NCI-H128 (cell line): ENCODE results near the gene TAF11L14.
"Not testable (repeated sequence)": the region's sequence is repeated elsewhere in the genome, so short reads cannot be mapped to it uniquely, and the experiment has no call there.

Source experiments
- DNase-seq: peaks from one replicate; lab custom pipeline; 2025; ENCODE audit not compliant: unreplicated experiment; lab: John Stamatoyannopoulos, UW

Gene TAF11L14

DNA sequence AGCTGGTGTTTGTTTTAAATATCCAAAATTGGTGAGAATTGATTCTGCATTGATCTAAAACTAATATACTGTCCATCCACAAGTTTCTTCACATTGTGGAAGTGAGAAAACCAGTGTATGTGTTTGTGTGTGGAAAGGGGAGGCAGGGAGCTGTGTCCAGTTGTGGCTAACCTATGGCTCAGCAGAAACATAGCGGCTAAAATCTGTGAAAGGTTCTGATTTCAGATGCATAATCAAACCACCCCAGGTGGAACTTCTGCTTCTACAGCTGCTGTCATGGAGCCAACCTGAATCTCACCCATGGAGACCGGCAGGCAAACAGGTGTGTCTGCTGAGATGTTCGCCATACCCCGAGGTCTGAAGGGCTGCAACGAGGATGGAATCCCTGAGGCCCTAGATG is at the start of gene TAF11L14:
TSS of gene TAF11L14 (plus strand) at position 301 of the 400 bp plus-strand sequence.
- DNase-seq = no peak

DNA sequence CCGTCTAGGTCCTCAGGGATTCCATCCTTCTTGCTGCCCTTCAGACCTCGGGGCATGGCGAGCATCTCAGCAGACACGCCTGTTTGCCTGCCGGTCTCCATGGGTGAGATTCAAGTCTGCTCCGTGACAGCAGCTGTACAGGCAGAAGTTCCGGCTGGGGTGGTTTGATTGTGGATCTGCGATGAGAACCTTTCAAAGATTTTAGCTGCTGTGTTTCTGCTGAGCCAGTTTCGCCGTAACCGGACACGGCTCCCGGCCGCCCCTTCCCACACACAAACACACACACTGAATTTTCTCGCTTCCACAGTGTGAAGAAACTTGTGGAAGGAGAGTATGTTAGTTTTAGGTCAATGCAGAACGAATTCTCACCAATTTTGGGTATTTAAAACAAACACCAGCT is 48.6 kb upstream of the TAF11L14 start, which contains the start of gene TAF11L7:
TSS of gene TAF11L7 (minus strand) at position 101 of the 400 bp plus-strand sequence.
- not testable (repeated sequence) for DNase-seq

DNA sequence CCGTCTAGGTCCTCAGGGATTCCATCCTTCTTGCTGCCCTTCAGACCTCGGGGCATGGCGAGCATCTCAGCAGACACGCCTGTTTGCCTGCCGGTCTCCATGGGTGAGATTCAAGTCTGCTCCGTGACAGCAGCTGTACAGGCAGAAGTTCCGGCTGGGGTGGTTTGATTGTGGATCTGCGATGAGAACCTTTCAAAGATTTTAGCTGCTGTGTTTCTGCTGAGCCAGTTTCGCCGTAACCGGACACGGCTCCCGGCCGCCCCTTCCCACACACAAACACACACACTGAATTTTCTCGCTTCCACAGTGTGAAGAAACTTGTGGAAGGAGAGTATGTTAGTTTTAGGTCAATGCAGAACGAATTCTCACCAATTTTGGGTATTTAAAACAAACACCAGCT is 43.4 kb upstream of the TAF11L14 start, which contains the start of gene TAF11L8:
TSS of gene TAF11L8 (minus strand) at position 101 of the 400 bp plus-strand sequence.
- DNase-seq = not testable (repeated sequence)

DNA sequence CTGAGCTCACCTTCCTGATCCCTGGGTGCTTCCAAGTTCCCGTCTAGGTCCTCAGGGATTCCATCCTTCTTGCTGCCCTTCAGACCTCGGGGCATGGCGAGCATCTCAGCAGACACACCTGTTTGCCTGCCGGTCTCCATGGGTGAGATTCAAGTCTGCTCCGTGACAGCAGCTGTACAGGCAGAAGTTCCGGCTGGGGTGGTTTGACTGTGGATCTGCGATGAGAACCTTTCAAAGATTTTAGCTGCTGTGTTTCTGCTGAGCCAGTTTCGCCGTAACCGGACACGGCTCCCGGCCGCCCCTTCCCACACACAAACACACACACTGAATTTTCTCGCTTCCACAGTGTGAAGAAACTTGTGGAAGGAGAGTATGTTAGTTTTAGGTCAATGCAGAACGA is 40.0 kb upstream of the TAF11L14 start, which contains the start of gene TAF11L9:
TSS of gene TAF11L9 (minus strand) at position 140 of the 400 bp plus-strand sequence.
- DNase-seq = not testable (repeated sequence)

DNA sequence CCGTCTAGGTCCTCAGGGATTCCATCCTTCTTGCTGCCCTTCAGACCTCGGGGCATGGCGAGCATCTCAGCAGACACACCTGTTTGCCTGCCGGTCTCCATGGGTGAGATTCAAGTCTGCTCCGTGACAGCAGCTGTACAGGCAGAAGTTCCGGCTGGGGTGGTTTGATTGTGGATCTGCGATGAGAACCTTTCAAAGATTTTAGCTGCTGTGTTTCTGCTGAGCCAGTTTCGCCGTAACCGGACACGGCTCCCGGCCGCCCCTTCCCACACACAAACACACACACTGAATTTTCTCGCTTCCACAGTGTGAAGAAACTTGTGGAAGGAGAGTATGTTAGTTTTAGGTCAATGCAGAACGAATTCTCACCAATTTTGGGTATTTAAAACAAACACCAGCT is 36.5 kb upstream of the TAF11L14 start, which contains the start of gene TAF11L10:
TSS of gene TAF11L10 (minus strand) at position 101 of the 400 bp plus-strand sequence.
- DNase-seq = not testable (repeated sequence)

DNA sequence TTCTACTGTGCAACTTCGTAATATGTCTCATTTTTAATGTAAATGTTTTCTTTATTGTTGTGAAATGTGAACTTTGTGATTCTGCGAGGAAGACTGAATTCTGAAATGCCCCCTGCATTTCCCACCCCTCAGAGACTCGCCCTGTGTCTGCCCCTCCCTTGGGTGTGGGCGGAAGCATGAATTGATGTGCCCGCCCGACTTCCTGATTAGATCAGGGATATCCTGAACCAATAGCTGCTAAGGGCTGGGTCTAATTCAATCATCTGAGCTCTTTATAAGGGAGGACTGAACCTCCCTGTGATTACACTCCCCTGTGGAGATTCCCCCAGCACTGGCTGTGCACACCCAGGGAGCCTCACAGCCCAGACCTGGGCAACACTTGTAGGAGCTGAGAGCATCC is 30.4 kb upstream of the TAF11L14 start, which contains the start of gene TAF11L11:
TSS of gene TAF11L11 (plus strand) at position 304 of the 400 bp plus-strand sequence.
- DNase-seq = not testable (repeated sequence)

DNA sequence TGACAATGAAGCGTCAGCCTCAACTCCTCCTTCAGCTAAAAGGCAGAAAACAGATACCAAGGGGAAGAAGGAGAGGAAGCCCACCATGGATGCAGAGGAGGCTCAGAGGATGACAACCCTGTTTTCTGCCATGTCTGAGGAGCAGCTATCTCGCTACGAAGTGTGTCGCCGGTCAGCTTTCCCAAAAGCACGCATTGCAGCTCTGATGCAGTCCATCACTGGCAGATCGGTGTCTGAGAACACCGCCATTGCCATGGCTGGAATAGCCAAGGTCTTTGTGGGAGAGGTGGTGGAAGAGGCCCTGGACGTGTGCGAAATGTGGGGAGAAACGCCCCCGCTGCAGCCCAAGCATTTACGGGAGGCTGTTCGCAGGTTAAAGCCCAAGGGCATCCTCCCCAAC is 29.3 kb upstream of the TAF11L14 start:
- no peak for DNase-seq

DNA sequence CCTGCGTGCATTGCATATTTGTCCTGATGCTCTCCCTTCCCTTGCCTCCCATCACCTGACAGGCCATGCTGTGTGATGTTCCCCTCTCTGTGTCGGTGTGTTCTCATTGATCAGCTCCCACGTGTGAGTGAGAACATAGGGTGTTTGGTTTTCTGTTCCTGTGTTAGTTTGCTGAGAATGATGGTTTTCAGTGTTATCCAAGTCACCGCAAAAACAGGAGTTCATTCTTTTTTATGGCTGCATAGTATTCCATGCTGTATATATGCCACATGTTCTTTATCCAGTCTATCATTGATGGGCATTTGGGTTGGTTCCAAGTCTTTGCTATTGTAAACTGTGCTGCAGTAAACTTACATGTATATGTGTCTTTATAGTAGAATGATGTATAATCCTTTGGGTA is 26.8 kb upstream of the TAF11L14 start:
- not testable (repeated sequence) for DNase-seq

DNA sequence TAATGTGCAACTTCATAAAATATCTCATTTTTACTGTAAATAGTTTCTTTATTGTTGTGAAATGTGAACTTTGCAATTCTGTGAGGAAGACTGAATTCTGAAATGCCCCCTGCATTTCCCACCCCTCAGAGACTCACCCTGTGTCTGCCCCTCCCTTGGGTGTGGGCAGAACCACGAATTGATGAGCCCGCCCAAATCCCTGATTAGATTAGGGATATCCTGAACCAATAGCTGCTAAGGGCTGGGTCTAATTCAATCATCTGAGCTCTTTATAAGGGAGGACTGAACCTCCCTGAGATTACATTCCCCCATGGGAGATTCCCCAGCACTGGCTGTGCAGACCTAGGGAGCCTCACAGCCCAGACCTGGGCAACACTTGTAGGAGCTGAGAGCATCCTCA is 24.2 kb upstream of the TAF11L14 start, which contains the start of gene TAF11L12:
TSS of gene TAF11L12 (plus strand) at position 301 of the 400 bp plus-strand sequence.
- not testable (repeated sequence) for DNase-seq

DNA sequence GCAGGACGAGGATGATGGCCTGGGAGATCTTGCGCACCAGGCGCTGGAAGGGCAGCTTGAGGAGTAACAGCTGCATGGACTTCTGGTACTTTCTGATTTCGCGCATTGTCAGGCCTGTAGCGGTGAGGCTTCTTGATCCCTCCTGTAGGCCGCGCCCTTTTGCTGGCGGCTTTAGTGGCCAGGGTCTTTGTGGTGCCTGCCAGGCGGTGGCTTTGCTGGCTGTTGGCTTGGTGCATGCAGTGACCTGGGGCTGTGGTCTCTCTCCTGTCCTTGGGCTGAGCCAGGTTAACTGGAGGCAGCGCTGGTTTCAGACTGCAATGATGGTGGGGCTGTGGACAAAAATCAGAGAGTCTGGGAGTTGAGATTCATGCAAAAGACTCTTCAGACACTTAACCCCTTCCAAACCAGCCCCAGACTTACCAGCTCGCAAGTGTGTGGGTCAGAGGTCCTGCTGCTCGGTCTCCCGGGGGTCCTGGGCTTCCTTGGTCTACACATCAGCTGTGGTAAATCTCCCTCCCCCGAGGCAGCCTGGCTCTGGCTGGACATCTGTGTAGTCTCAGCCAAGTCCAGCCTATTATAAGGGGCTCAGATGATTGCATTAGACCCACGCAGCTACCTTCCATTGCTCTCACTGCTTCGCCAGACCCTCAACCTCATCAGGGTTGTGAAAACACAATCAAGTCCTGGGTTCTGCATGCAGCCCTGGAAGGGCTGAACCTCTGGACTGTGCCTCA is 19.2 kb upstream of the TAF11L14 start:
- DNase-seq = no peak

DNA sequence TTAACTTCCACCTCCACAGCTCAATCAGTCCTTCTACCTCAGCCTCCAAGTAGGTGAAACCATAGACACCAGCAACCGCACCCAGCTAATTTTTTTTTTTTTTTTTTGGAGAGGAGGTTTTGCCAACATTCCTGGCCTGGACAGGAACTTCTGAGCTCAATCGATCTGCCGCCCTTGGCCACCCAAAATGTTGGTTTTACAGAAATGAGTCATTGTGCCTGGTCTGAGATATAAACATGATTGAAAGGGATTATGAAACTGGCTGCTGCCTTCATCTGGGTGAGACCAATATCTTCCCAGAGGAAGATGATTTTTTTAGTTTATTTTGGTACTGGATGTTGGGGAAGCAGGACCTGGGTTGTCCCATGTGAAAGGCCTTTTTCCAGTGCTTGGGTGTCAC is 14.9 kb upstream of the TAF11L14 start:
- no peak for DNase-seq

DNA sequence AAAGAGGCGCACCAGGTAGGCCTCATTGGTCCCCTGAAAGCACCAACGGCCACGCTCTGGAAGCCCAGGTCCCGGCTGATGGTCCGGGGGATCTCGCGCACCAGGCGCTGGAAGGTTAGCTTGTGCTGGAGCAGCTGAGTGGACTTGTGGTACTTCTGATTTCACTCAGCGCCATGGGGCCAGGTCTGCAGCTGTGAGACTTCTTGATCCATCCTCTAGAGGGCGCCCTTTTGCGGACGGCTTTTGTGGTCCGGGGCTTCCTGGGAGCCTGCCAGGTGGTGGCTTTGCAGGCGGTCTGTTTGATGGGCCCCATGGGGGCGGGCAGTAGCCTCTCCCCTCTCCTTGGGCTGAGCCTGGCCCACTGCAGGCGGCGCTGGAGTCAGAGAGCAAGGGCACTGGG is 13.6 kb upstream of the TAF11L14 start:
- no peak for DNase-seq

DNA sequence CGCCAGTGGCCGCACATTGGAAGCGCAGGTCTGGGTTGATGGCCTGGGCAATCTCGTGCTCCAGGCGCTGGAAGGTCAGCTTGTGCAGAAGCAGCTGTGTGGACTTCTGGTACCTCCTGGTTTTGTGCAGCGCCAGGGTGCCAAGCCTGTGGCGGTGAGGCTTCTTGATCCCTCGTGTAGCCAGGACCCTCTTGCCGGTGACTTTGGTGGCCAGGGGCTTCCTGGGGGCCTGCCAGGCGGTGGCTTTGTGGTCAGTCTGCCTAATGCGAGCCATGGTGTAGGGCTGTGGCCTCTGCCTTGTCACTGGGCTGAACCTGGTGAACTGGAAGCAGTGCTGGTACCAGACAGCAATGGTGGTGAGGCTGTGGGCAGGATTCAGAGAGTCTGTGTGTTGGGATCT is 8.6 kb upstream of the TAF11L14 start:
- no peak for DNase-seq

DNA sequence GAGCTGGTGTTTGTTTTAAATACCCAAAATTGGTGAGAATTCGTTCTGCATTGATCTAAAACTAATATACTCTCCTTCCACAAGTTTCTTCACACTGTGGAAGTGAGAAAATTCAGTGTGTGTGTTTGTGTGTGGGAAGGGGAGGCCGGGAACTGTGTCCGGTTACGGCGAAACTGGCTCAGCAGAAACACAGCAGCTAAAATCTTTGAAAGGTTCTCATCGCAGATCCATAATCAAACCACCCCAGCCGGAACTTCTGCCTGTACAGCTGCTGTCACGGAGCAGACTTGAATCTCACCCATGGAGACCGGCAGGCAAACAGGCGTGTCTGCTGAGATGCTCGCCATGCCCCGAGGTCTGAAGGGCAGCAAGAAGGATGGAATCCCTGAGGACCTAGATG is 2.5 kb upstream of the TAF11L14 start, which contains the start of gene TAF11L13:
TSS of gene TAF11L13 (plus strand) at position 301 of the 400 bp plus-strand sequence.
- not testable (repeated sequence) for DNase-seq

DNA sequence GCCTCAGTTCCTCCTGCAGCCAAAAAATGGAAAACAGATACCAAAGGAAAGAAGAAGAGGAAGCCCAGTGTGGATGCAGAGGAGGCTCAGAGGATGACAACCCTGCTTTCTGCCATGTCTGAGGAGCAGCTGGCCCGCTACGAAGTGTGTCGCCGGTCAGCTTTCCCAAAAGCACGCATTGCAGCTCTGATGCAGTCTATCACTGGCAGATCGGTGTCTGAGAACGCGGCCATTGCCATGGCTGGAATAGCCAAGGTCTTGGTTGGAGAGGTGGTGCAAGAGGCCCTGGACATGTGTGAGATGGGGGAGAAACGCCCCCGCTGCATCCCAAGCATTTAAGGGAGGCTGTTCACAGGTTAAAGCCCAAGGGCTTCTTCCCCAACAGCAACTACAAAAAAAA is 15.0 kb downstream of the TAF11L14 start:
- not testable (repeated sequence) for DNase-seq

DNA sequence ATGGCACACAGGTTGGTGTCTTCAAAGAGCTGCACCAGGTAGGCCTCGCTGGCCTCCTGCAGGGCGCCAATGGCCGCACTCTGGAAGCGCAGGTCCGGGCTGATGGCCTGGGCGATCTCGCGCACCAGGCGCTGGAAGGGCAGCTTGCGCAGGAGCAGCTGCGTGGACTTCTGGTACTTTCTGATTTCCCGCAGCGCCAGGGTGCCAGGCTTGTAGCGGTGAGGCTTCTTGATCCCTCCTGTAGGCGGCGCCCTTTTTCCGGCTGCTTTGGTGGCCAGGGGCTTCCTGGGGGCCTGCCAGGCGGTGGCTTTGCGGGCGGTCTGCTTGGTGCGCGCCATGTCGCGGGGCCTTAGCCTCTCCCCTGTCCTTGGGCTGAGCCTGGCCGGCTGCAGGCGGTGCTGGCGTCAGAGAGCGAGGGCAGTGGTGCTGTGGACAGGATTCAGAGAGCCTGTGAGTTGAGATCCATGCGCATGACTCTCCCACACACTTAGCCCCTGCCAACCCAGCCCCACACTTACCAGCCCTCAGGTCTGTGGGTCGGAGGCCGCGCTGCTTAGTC is 21.0 kb downstream of the TAF11L14 start:
- not testable (repeated sequence) for DNase-seq

DNA sequence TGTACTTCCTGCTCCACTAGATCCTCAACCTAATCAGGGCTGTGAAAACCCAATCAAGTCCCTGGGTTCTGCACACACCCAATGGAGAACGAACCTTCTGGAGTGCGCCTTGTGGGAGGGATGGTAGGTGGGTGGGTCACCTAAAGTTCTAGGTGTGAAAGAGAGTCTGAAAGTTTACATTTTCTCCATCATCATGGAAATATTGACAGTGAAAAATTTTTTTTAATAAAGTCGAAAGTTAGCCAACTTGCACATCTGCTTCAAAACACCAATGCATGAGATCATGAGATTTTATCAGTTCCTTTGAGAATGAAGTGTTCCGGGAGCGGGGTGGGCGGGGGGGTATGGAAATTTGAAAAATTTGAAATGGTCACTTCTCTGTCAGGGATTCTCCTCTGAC is 21.7 kb downstream of the TAF11L14 start:
- no peak for DNase-seq

DNA sequence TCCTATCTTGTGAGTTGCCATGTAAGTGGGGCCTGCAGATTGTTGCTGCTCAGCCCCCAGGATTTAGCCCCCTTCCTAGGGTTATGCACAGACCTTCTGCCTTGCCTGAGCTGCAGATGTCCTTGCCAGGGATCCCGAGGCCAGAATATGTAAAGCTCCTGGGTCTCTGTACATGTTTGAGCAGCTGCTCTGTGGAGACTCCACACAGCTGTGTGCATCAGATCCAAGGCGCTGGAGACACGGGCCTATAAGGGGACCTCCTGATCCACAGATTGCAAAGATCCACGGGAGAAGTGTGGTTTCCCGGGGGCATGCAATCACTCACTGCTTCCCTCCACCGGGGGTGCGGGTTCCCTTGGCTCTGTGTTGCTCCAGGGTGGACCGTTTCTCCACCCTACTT is 28.9 kb downstream of the TAF11L14 start:
- no peak for DNase-seq

DNA sequence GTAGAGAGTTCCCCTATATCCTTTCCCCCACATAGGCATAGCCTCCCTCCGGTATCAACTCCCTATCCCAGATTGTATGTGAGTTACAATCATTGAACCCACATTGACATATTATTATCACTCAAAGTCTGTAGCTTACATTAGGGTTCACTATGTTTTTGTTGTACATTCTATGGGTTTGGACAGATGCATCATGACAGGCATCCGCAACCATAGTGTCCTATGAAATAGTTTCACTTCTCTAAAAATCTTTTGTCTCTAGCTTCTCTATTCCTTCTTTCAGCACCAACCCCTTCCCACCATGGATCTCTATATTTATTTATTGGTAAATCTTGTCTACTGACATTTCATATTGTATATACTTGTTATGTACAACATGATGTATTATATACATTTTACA is 31.6 kb downstream of the TAF11L14 start:
- DNase-seq = no peak

DNA sequence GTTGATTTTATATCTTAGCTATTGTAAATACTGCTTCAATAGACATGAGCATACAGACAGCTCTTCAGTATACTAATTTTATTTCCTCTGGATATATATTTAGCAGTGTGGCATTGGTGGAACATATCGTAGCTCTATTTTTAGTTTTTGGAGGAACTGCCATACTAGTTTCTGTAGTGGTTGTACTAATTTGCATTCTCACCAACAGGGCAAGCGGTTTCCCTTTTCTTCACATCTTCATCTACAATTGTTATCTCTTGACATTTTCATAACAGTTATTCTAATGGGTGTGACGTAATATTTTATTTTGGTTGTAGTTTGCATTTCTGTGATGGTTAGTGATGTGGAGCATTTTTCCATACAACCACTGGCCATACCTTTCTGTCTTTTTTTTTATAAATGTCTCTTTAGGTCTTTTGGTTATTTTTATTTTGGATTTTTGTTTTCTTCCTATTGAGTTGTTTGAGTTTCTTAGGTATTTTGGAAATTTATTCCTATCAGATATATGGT is 32.5 kb downstream of the TAF11L14 start:
- no peak for DNase-seq

DNA sequence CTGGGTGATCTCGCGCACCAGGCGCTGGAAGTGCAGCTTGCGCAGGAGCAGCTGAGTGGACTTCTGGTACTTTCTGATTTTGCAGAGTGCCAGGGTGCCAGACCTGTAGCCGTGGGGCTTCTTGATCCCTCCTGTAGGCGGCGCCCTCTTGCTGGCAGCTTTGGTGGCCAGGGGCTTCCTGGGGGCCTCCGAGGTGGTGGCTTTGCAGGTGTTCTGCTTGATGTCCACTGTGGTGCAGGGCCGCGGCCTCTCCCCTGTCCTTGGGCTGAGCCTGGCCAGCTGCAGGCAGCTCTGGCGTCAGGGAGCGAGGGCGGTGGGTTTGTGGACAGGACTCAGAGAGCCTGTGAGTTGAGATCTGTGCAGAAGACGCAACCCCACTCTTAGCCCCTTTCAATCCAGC is 36.1 kb downstream of the TAF11L14 start:
- no peak for DNase-seq
